ENCODE results near the gene CHN1.

Gene CHN1

GRCh38 chr2:174752403-174753037 lies 252.7 kb downstream of the CHN1 start:
- no peaks in the 10 kb centered on the region for H3K4me1 ChIP-seq (ENCODE audit: control insufficient read depth, insufficient read depth, low read length)
- H3K27me3 ChIP-seq (ENCODE audit: control insufficient read depth, insufficient read depth, low read length), result no peaks in the 10 kb centered on the region
- H3K27ac ChIP-seq (ENCODE audit: low read depth, low read length), result no peak overlapping the region
- H3K9ac ChIP-seq (ENCODE audit: low read length), result no peak overlapping the region
- H3K36me3 ChIP-seq (ENCODE audit: control insufficient read depth, insufficient read depth, low read length), result no peaks in the 10 kb centered on the region
- H3K4me3 ChIP-seq (ENCODE audit: low read length), result no peak overlapping the region

GRCh38 chr2:174750923-174751441 lies 254.2 kb downstream of the CHN1 start:
- H3K4me1 ChIP-seq (ENCODE audit: control insufficient read depth, insufficient read depth, low read length), result no peaks in the 10 kb centered on the region
- H3K36me3 ChIP-seq (ENCODE audit: control insufficient read depth, insufficient read depth, low read length), result no peaks in the 10 kb centered on the region
- H3K27me3 ChIP-seq (ENCODE audit: control insufficient read depth, insufficient read depth, low read length), result no peaks in the 10 kb centered on the region
- no peak overlapping the region for H3K9ac ChIP-seq (ENCODE audit: low read length)
- H3K4me3 ChIP-seq (ENCODE audit: low read length), result no peak overlapping the region
- H3K27ac ChIP-seq (ENCODE audit: low read depth, low read length), result no peak overlapping the region

- H3K9ac ChIP-seq (ENCODE audit: low read length), result no peak overlapping the region
- H3K27ac ChIP-seq (ENCODE audit: low read depth, low read length), result no peak overlapping the region
- H3K36me3 ChIP-seq (ENCODE audit: control insufficient read depth, insufficient read depth, low read length), result no peaks in the 10 kb centered on the region
- no peaks in the 10 kb centered on the region for H3K4me1 ChIP-seq (ENCODE audit: control insufficient read depth, insufficient read depth, low read length)
- H3K27me3 ChIP-seq (ENCODE audit: control insufficient read depth, insufficient read depth, low read length), result no peaks in the 10 kb centered on the region
- no peak overlapping the region for H3K4me3 ChIP-seq (ENCODE audit: low read length)
Measured at GRCh38 chr2:174749793-174750192, 255.4 kb downstream of the CHN1 start.

- Histone ChIP-seq H3K4me3 (ENCODE audit: low read length) (no peak overlapping the region), H3K4me1 (ENCODE audit: control insufficient read depth, insufficient read depth, low read length) (no peaks in the 10 kb centered on the region), H3K36me3 (ENCODE audit: control insufficient read depth, insufficient read depth, low read length) (no peaks in the 10 kb centered on the region), H3K27me3 (ENCODE audit: control insufficient read depth, insufficient read depth, low read length) (no peaks in the 10 kb centered on the region), H3K9ac (ENCODE audit: low read length) (no peak overlapping the region), H3K27ac (ENCODE audit: low read depth, low read length) (no peak overlapping the region)
Measured at GRCh38 chr2:174748948-174749347, 256.2 kb downstream of the CHN1 start.
